CD4-positive, alpha-beta memory T cell (primary cell): ENCODE data around the gene PATJ. TPM values are rescaled to one million over a fixed set of nuclear protein-coding genes. Genes with fewer than 3 reads are reported as not detected.
"Not testable (repeated sequence)": the region's sequence is repeated elsewhere in the genome, so short reads cannot be mapped to it uniquely, and the experiment has no call there.

Source experiments
- CTCF ChIA-PET: fragments of 350-600 bp; sonication (Branson Sonifier 250); formaldehyde crosslinking; loops from one replicate; lab custom pipeline; 2021; ENCODE audit warnings: inconsistent platforms; ENCODE audit not compliant: partially characterized antibody; lab: Charles Lee
- POLR2A ChIA-PET: fragments of 350-600 bp; sonication (Branson Sonifier 250); formaldehyde crosslinking; loops from one replicate; lab custom pipeline; 2021; ENCODE audit not compliant: partially characterized antibody; lab: Charles Lee
- DNase-seq, 5 donors: peaks; one replicate each; pipeline versions ENCODE4 v3.0.0 to v3.0.0-alpha.2; 2020 to 2022; ENCODE audit warnings: mixed read lengths in 1 of 5
- H3K27ac ChIP-seq: one replicate; pipeline ENCODE4 v1.7.0; 2013; ENCODE audit warnings: low read depth, low read length
- H3K27me3 ChIP-seq: 2 replicates; pipeline ENCODE4 v1.7.0; 2013; ENCODE audit warnings: mild to moderate bottlenecking, low read length, moderate library complexity; ENCODE audit not compliant: insufficient read depth
- H3K36me3 ChIP-seq: 2 replicates; pipeline ENCODE4 v1.7.0; 2013; ENCODE audit warnings: mild to moderate bottlenecking, low read length, moderate library complexity; ENCODE audit not compliant: insufficient read depth
- H3K4me1 ChIP-seq: 2 replicates; pipeline ENCODE4 v1.7.0; 2013; ENCODE audit warnings: mild to moderate bottlenecking, low read length, moderate library complexity; ENCODE audit not compliant: insufficient read depth
- H3K4me3 ChIP-seq, 2 donors: one replicate each; pipeline ENCODE4 v1.7.0; 2013; ENCODE audit warnings: low read length in 2 of 2, mild to moderate bottlenecking in 1 of 2
- H3K9me3 ChIP-seq, 2 donors: one replicate each; pipeline ENCODE4 v1.7.0; 2013; ENCODE audit warnings: low read length in 2 of 2, control low read depth in 1 of 2; ENCODE audit not compliant: control insufficient read depth in 1 of 2
- H3K27ac Mint-ChIP-seq, 7 donors: one replicate each; pipeline ENCODE4 v1.8.0; 2020 to 2021; ENCODE audit warnings: mixed read lengths in 7 of 7, mild to moderate bottlenecking in 6 of 7, inconsistent platforms in 3 of 7, moderate library complexity in 3 of 7
- H3K27me3 Mint-ChIP-seq, 2 donors: one replicate each; pipeline ENCODE4 v1.8.0; 2020 to 2021; ENCODE audit warnings: mixed read lengths in 2 of 2
- H3K36me3 Mint-ChIP-seq, 2 donors: one replicate each; pipeline ENCODE4 v1.8.0; 2020 to 2021; ENCODE audit warnings: mixed read lengths in 2 of 2, inconsistent platforms in 1 of 2, mild to moderate bottlenecking in 1 of 2
- H3K4me1 Mint-ChIP-seq, 4 donors: one replicate each; pipeline ENCODE4 v1.8.0; 2020 to 2021; ENCODE audit warnings: mixed read lengths in 4 of 4, mild to moderate bottlenecking in 1 of 4
- H3K4me3 Mint-ChIP-seq, 8 donors: one replicate each; pipeline ENCODE4 v1.8.0; 2020 to 2021; ENCODE audit warnings: mixed read lengths in 8 of 8, mild to moderate bottlenecking in 7 of 8, moderate library complexity in 6 of 8, inconsistent platforms in 3 of 8
- H3K9me3 Mint-ChIP-seq, 8 donors: one replicate each; pipeline ENCODE4 v1.8.0; 2020 to 2021; ENCODE audit warnings: mixed read lengths in 8 of 8, mild to moderate bottlenecking in 5 of 8, inconsistent platforms in 3 of 8, moderate library complexity in 1 of 8
- intact Hi-C: fragments of 100-400 bp; cut with micrococcal nuclease; formaldehyde crosslinking; loops from one replicate; pipeline ENCODE4 v1.15.1; 2023
- polyA plus RNA-seq, 2 donors: library from polyadenylated mRNA; unstranded; fragments of 300-500 nt; fragmentation: Illumina TruSeq; gene quantifications; one replicate each; pipeline ENCODE4 v1.2.3, GENCODE V29; 2021
- total RNA-seq, 2 experiments: library from RNA; stranded (reverse); gene quantifications; one replicate each; pipeline ENCODE4 v1.2.3, GENCODE V29; 2021

PATJ gene
- total and polyA plus RNA-seq, 4 experiments from 2014 or later: 10.1 to 49.0 (median 38.0) TPM

- no peaks in the 10 kb centered on the region for H3K36me3 ChIP-seq
- CTCF ChIA-PET: interaction anchor here (0.6 to 5.2 kb wide), 13 partner anchors 10 to 573 kb away, joined by 3 to 74 read pairs (median 4); no protein-coding TSS in a partner anchor
- no peak overlapping the region for H3K4me3 ChIP-seq
- Mint-ChIP-seq H3K4me1 (no peaks in the 10 kb centered on the region), H3K9me3 (no peaks in the 10 kb centered on the region), H3K36me3 (no peaks in the 10 kb centered on the region), H3K4me3 (no peak overlapping the region), H3K27me3 (peaks cover 0 to 5% of the 10 kb centered on the region in 2 donors), H3K27ac (no peak overlapping the region)
- DNase-seq: no peak
- intact Hi-C loops: no loop called here
- H3K4me1 ChIP-seq: no peaks in the 10 kb centered on the region
- no peaks in the 10 kb centered on the region for H3K27me3 ChIP-seq
- H3K9me3 ChIP-seq: no peaks in the 10 kb centered on the region
- no peak overlapping the region for H3K27ac ChIP-seq
- POLR2A ChIA-PET: interaction anchor here (1.5 kb wide), 1 partner anchor 230 kb away, joined by 5 read pairs; no protein-coding TSS in a partner anchor
Observed at GRCh38 chr1:62176597-62177312, 434.5 kb downstream of the PATJ start.

DNA sequence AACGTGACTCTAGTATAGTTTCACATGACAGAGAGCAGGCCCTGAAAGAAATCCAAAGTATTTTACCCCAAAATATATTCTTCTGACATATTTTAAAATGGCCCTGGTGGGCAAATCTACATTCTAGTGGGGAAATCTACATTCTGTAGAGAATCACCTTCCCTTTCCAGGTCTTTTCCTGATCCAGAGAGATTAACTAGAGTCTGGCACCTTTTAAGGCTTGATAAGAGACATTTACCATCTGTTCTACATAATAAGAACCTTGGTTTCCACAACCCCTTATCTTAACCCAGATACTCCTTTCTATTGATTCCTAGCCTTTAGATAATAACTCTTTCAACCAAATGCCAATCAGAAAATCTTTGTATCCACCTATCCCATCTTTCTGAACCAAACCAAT, 435.3 kb downstream of the PATJ start:
- DNase-seq: no peak
- H3K9me3 ChIP-seq: no peaks in the 10 kb centered on the region
- Mint-ChIP-seq H3K4me1 (no peaks in the 10 kb centered on the region), H3K27ac (no peak overlapping the region), H3K9me3 (no peaks in the 10 kb centered on the region), H3K4me3 (no peak overlapping the region), H3K27me3 (peaks cover 0 to 5% of the 10 kb centered on the region in 2 donors), H3K36me3 (no peaks in the 10 kb centered on the region)
- intact Hi-C loops: no loop called here
- no peaks in the 10 kb centered on the region for H3K4me1 ChIP-seq
- POLR2A ChIA-PET: no interaction called here
- no peaks in the 10 kb centered on the region for H3K27me3 ChIP-seq
- H3K4me3 ChIP-seq: no peak overlapping the region
- H3K36me3 ChIP-seq: no peaks in the 10 kb centered on the region
- no peak overlapping the region for H3K27ac ChIP-seq
- CTCF ChIA-PET: no interaction called here

DNA sequence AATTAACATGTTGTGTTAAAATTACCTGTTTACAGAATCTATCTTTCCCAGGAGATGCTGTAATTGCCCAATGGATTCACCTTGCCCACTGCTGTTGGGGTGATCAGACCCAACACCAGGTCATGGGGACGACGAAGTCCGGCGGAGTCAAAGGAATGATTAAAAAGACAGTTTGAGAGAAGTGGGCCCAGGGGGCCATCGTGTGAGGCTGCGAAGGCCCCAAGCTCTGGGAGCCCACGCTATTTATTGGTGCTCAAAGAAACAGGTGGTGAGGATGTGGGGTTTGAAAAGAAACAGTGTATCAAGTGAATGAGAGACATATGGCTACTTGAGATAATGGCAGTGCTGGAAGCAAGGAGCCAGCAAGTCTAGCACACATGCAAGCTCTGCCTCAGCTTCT, 436.1 kb downstream of the PATJ start:
- Mint-ChIP-seq H3K27ac (no peak overlapping the region), H3K4me1 (no peaks in the 10 kb centered on the region), H3K36me3 (no peaks in the 10 kb centered on the region), H3K9me3 (no peaks in the 10 kb centered on the region), H3K27me3 (peaks cover 3 to 7% of the 10 kb centered on the region in 2 donors), H3K4me3 (no peak overlapping the region)
- ChIA-PET CTCF (interaction anchor here (2.2 kb wide), 1 partner anchor 228 kb away, joined by 7 read pairs; no protein-coding TSS in a partner anchor), POLR2A (no interaction called here)
- Histone ChIP-seq H3K9me3 (no peaks in the 10 kb centered on the region), H3K27ac (no peak overlapping the region), H3K36me3 (no peaks in the 10 kb centered on the region), H3K4me3 (no peak overlapping the region), H3K4me1 (no peaks in the 10 kb centered on the region), H3K27me3 (no peaks in the 10 kb centered on the region)
- no peak for DNase-seq
- intact Hi-C loops: no loop called here

DNA sequence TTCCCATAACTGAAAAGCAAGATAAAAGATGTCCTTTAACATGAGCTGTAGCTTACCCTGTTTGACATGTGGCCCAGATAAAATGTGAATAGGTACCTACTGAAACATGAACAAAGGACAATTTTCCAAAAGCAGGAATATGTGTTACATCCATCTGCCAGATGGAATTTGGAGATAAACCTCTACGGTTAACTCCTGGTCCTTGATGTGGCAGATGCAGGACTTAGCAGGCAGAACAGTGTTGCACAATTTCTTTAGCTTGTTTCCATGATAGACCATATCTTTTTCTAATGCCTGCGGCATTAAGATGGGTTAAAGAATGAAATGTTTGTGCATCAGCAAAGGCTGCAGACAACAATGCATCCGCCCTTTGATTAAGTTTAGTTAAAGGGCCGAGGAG, 437.8 kb downstream of the PATJ start:
- POLR2A ChIA-PET: not testable (repeated sequence)
- CTCF ChIA-PET: interaction anchor here (2.2 kb wide), 1 partner anchor 226 kb away, joined by 7 read pairs; no protein-coding TSS in a partner anchor

DNA sequence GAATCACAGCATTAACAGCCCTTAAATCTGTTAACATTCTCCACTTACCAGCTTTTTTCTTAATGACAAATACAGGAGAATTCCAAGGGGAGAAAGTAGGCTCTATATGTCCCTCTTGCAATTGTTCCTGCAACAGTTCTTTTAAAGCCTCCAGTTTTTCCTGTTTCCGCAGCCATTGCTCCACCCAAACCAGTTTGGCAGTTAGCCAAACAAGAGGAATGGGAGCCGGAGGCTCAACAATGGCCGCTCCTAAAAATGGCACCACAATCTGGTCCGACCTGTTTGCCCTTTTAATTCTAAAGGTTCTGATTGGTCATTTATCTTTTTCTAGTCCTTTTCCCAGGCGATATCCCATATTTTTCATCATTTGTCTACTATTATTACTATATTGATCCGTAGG, 438.4 kb downstream of the PATJ start:
- no peak overlapping the region for H3K27ac Mint-ChIP-seq
- intact Hi-C loops: no loop called here
- no peaks in the 10 kb centered on the region for H3K36me3 ChIP-seq
- H3K36me3 Mint-ChIP-seq: no peaks in the 10 kb centered on the region
- no peak for DNase-seq
- no peaks in the 10 kb centered on the region for H3K9me3 Mint-ChIP-seq
- no peak overlapping the region for H3K4me3 Mint-ChIP-seq
- CTCF ChIA-PET: interaction anchor here (1.4 kb wide), 1 partner anchor 565 kb away, joined by 3 read pairs; no protein-coding TSS in a partner anchor
- H3K9me3 ChIP-seq: no peaks in the 10 kb centered on the region
- H3K27ac ChIP-seq: no peak overlapping the region
- H3K27me3 Mint-ChIP-seq: peaks cover 3 to 7% of the 10 kb centered on the region in 2 donors
- H3K4me1 Mint-ChIP-seq: no peaks in the 10 kb centered on the region
- no peak overlapping the region for H3K4me3 ChIP-seq
- POLR2A ChIA-PET: no interaction called here
- H3K27me3 ChIP-seq: no peaks in the 10 kb centered on the region
- H3K4me1 ChIP-seq: no peaks in the 10 kb centered on the region

More for the DNA sequence above, 437.8 kb downstream of the PATJ start:
- H3K36me3 ChIP-seq, H3K4me1 ChIP-seq, H3K27ac ChIP-seq, DNase-seq, H3K4me1 Mint-ChIP-seq, H3K4me3 ChIP-seq, H3K36me3 Mint-ChIP-seq, H3K9me3 ChIP-seq, H3K27me3 Mint-ChIP-seq, H3K27me3 ChIP-seq, intact Hi-C loops, H3K9me3 Mint-ChIP-seq, H3K27ac Mint-ChIP-seq, H3K4me3 Mint-ChIP-seq: not testable (repeated sequence)

GRCh38 chr1:62181532-62181931, 439.3 kb downstream of the PATJ start:
- Mint-ChIP-seq H3K27ac (peak overlapping the region in 1 of 7 donors; percentile 18), H3K9me3 (no peaks in the 10 kb centered on the region), H3K27me3 (peaks cover 3 to 7% of the 10 kb centered on the region in 2 donors), H3K4me1 (no peaks in the 10 kb centered on the region), H3K4me3 (no peak overlapping the region), H3K36me3 (no peaks in the 10 kb centered on the region)
- Histone ChIP-seq H3K27ac (no peak overlapping the region), H3K36me3 (no peaks in the 10 kb centered on the region), H3K9me3 (no peaks in the 10 kb centered on the region), H3K4me1 (no peaks in the 10 kb centered on the region), H3K4me3 (no peak overlapping the region), H3K27me3 (no peaks in the 10 kb centered on the region)
- ChIA-PET CTCF (interaction anchor here (1.4 kb wide), 1 partner anchor 564 kb away, joined by 3 read pairs; no protein-coding TSS in a partner anchor), POLR2A (no interaction called here)
- intact Hi-C loops: no loop called here
- no peak for DNase-seq

- H3K27me3 ChIP-seq, H3K9me3 Mint-ChIP-seq, H3K9me3 ChIP-seq, H3K4me1 ChIP-seq, POLR2A ChIA-PET, DNase-seq, H3K4me3 ChIP-seq, H3K36me3 ChIP-seq, H3K27ac Mint-ChIP-seq, H3K27me3 Mint-ChIP-seq, H3K36me3 Mint-ChIP-seq, H3K27ac ChIP-seq, H3K4me1 Mint-ChIP-seq, intact Hi-C loops, H3K4me3 Mint-ChIP-seq: not testable (repeated sequence)
- CTCF ChIA-PET: interaction anchor here (1.4 kb wide), 1 partner anchor 563 kb away, joined by 3 read pairs; no protein-coding TSS in a partner anchor
Observed at GRCh38 chr1:62182157-62182556, 439.9 kb downstream of the PATJ start.
